ENCODE data around the gene GABRR1. TPM values are rescaled to one million over a fixed set of nuclear protein-coding genes. Genes with fewer than 3 reads are reported as not detected.

The GABRR1 gene
- total RNA-seq, 1 donor from 2014 or later = not detected

DNA sequence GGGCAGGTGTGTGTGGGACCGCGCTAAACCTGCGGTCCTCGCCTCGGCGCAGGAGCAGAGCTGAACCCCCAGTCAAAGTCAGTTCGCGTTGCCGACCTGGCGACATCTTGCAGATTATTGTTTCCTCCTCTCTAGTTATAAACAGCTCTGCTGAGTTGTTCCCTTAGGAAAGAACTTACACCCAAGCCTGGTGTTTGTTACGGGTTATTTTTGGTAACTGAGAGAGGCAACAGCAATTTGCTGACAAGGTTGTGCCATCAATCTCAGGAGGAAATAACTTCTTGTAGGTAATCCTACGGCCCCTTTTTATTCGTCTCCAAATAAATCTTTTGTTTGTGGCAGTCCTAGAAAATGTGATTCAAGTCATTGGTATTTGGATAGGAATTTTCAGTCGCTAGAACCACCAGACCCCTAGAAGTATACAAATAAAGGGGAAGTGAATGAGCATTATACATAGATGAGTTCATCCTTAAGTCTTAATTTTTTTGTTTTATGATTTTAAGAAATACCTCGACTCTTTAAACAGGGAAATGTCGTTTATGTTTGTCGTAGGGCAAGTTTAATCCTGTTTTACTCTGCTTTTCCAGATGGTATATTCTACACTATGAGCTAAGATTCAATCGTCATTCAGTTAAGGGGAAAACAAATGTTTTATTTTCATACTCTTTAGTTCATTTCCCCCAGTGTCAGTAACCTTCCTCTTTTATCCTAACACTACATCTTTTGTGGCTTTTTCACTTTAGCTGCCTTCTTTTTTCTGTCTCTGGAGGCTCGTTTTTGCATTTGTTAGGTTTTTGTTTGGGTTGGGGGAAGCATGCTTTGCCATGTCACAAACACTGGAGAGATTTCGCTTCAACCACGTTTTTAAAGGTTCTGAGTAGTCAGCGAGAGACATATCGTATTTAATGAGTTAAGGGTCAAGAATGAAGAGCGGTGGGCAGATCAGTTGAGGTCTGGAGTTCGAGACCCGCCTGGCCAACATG, 70.1 kb downstream of the GABRR1 start:
- peaks cover 14% of the 10 kb centered on the region for H3K4me1 ChIP-seq (ENCODE audit: insufficient read depth, low read length)
- DNase-seq (ENCODE audit: low read depth) (peak; percentile 62), FAIRE-seq (peak; percentile 5)
- H3K4me3 ChIP-seq (ENCODE audit: insufficient read depth, low read depth, low read length) = peak overlapping the region; percentile 75
- H3K36me3 ChIP-seq (ENCODE audit: insufficient read depth, low read length) = peaks cover 3% of the 10 kb centered on the region
- H3K27ac ChIP-seq (ENCODE audit: low read depth, low read length) = peak overlapping the region; percentile 70
- H3K27me3 ChIP-seq (ENCODE audit: insufficient read depth, low read length) = peaks cover 2% of the 10 kb centered on the region
- peak overlapping the region; percentile 87 for H3K9ac ChIP-seq (ENCODE audit: low read length)
- peak overlapping the region; percentile 7 for H3K27ac Mint-ChIP-seq (ENCODE audit: unreplicated experiment)
- no peaks in the 10 kb centered on the region for H3K36me3 Mint-ChIP-seq (ENCODE audit: low read depth, unreplicated experiment)
- peak overlapping the region; percentile 95 for H2AFZ ChIP-seq (ENCODE audit: low read depth, low read length)
- H3K9me3 ChIP-seq (ENCODE audit: insufficient read depth, low read depth, low read length) = no peaks in the 10 kb centered on the region
- peaks cover 6% of the 10 kb centered on the region for H3K27me3 Mint-ChIP-seq (ENCODE audit: low read depth, unreplicated experiment)
- TF ChIP-seq, protein P1, sequence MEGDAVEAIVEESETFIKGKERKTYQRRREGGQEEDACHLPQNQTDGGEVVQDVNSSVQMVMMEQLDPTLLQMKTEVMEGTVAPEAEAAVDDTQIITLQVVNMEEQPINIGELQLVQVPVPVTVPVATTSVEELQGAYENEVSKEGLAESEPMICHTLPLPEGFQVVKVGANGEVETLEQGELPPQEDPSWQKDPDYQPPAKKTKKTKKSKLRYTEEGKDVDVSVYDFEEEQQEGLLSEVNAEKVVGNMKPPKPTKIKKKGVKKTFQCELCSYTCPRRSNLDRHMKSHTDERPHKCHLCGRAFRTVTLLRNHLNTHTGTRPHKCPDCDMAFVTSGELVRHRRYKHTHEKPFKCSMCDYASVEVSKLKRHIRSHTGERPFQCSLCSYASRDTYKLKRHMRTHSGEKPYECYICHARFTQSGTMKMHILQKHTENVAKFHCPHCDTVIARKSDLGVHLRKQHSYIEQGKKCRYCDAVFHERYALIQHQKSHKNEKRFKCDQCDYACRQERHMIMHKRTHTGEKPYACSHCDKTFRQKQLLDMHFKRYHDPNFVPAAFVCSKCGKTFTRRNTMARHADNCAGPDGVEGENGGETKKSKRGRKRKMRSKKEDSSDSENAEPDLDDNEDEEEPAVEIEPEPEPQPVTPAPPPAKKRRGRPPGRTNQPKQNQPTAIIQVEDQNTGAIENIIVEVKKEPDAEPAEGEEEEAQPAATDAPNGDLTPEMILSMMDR (IDR thresholded peaks at IDR 0.05; ENCODE audit: insufficient read depth, low read depth, low read length) = no peak
- no peak for TF ChIP-seq EZH2 (IDR thresholded peaks at IDR 0.05; ENCODE audit: insufficient read depth, low read length)
- H3K9me3 Mint-ChIP-seq (ENCODE audit: unreplicated experiment) = no peaks in the 10 kb centered on the region
- H3K4me3 Mint-ChIP-seq (ENCODE audit: unreplicated experiment) = peak overlapping the region; percentile 71
- peaks cover 2% of the 10 kb centered on the region for H3K4me1 Mint-ChIP-seq (ENCODE audit: low read depth, unreplicated experiment)
- peak overlapping the region; percentile 97 for H3K4me2 ChIP-seq (ENCODE audit: low read length)
- no peaks in the 10 kb centered on the region for H3K79me2 ChIP-seq (ENCODE audit: insufficient read depth, low read length)
- no peaks in the 10 kb centered on the region for H4K20me1 ChIP-seq (ENCODE audit: insufficient read depth, low read length)

GRCh38 chr6:89145956-89146717, 71.0 kb downstream of the GABRR1 start, which contains the start of gene PM20D2:
TSS of gene PM20D2 (plus strand) at chr6:89146055. CDS start at chr6:89146145, 90 bp downstream.
- Mint-ChIP-seq H3K27me3 (ENCODE audit: low read depth, unreplicated experiment) (peaks cover 6% of the 10 kb centered on the region), H3K36me3 (ENCODE audit: low read depth, unreplicated experiment) (no peaks in the 10 kb centered on the region), H3K4me1 (ENCODE audit: low read depth, unreplicated experiment) (peaks cover 2% of the 10 kb centered on the region), H3K9me3 (ENCODE audit: unreplicated experiment) (no peaks in the 10 kb centered on the region), H3K4me3 (ENCODE audit: unreplicated experiment) (peak within 1 kb of the TSS; percentile 82), H3K27ac (ENCODE audit: unreplicated experiment) (peak within 1 kb of the TSS; percentile 7)
- DNase-seq (ENCODE audit: low read depth) = peak; percentile 31
- FAIRE-seq = no peak
- peak within 1 kb of the TSS; percentile 87 for H3K9ac ChIP-seq (ENCODE audit: low read length)
- peaks cover 14% of the 10 kb centered on the region for H3K4me1 ChIP-seq (ENCODE audit: insufficient read depth, low read length)
- no peaks in the 10 kb centered on the region for H3K79me2 ChIP-seq (ENCODE audit: insufficient read depth, low read length)
- H3K9me3 ChIP-seq (ENCODE audit: insufficient read depth, low read depth, low read length) = no peaks in the 10 kb centered on the region
- H3K36me3 ChIP-seq (ENCODE audit: insufficient read depth, low read length) = no peaks in the 10 kb centered on the region
- peak within 1 kb of the TSS; percentile 70 for H3K27ac ChIP-seq (ENCODE audit: low read depth, low read length)
- H4K20me1 ChIP-seq (ENCODE audit: insufficient read depth, low read length) = no peaks in the 10 kb centered on the region
- peak; percentile 68 for TF ChIP-seq EZH2 (IDR thresholded peaks at IDR 0.05; ENCODE audit: insufficient read depth, low read length)
- TF ChIP-seq, protein P1 (IDR thresholded peaks at IDR 0.05; ENCODE audit: insufficient read depth, low read depth, low read length) = no peak
- peak within 1 kb of the TSS; percentile 95 for H2AFZ ChIP-seq (ENCODE audit: low read depth, low read length)
- peak within 1 kb of the TSS; percentile 97 for H3K4me2 ChIP-seq (ENCODE audit: low read length)
- peak within 1 kb of the TSS; percentile 75 for H3K4me3 ChIP-seq (ENCODE audit: insufficient read depth, low read depth, low read length)
- H3K27me3 ChIP-seq (ENCODE audit: insufficient read depth, low read length) = peaks cover 2% of the 10 kb centered on the region

Measured in astrocyte (in vitro differentiated cells and primary cell).